ENCODE data around the gene CCNE1. TPM values are rescaled to one million over a fixed set of nuclear protein-coding genes. Genes with fewer than 3 reads are reported as not detected.

CCNE1 gene
- total and polyA plus RNA-seq, 2 experiments from 2014 or later, result 26.1 to 38.3 TPM

- Histone ChIP-seq H3K9me2 (ENCODE audit: insufficient read depth) (no peaks in the 10 kb centered on the region), H3K4me2 (no peak overlapping the region), H3F3A (replicated peaks; ENCODE audit: low read depth) (no peaks in the 10 kb centered on the region), H3K4me1 (ENCODE audit: insufficient read depth) (no peaks in the 10 kb centered on the region), H2AFZ (no peak overlapping the region), H3K79me2 (replicated peaks; ENCODE audit: insufficient read depth) (no peaks in the 10 kb centered on the region), H3K27me3 (ENCODE audit: insufficient read depth) (no peaks in the 10 kb centered on the region), H3K27ac (ENCODE audit: low read depth) (no peak overlapping the region), H3K36me3 (ENCODE audit: insufficient read depth) (no peaks in the 10 kb centered on the region), H4K20me1 (replicated peaks; ENCODE audit: insufficient read depth) (no peaks in the 10 kb centered on the region), H3K4me3 (no peak overlapping the region)
- TF ChIP-seq EZH2phosphoT487 (IDR thresholded peaks at IDR 0.05; ENCODE audit: unreplicated experiment) (no peak), ZNF331 (CRISPR knock-in tag; IDR thresholded peaks at IDR 0.05; ENCODE audit: low read depth) (no peak), NANOG (IDR thresholded peaks at IDR 0.05; ENCODE audit: borderline replicate concordance) (no peak), JUNB (IDR thresholded peaks at IDR 0.05; ENCODE audit: unreplicated experiment) (no peak), ZNF114 (CRISPR knock-in tag; IDR thresholded peaks at IDR 0.05) (no peak), EZH2 (IDR thresholded peaks at IDR 0.05; ENCODE audit: low read depth, unreplicated experiment) (no peak), POLR2AphosphoS5 (IDR thresholded peaks at IDR 0.05; ENCODE audit: low read depth) (no peak), STAT1 (IDR thresholded peaks at IDR 0.05; ENCODE audit: unreplicated experiment) (no peak), CTCF (conservative IDR thresholded peaks at IDR 0.05; ENCODE audit: low read depth in 2 of 2) (no peak), CREB1 (CRISPR knock-in tag; IDR thresholded peaks at IDR 0.05; ENCODE audit: low read depth) (no peak)
- TF ChIP-seq, protein P1, sequence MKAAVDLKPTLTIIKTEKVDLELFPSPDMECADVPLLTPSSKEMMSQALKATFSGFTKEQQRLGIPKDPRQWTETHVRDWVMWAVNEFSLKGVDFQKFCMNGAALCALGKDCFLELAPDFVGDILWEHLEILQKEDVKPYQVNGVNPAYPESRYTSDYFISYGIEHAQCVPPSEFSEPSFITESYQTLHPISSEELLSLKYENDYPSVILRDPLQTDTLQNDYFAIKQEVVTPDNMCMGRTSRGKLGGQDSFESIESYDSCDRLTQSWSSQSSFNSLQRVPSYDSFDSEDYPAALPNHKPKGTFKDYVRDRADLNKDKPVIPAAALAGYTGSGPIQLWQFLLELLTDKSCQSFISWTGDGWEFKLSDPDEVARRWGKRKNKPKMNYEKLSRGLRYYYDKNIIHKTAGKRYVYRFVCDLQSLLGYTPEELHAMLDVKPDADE (IDR thresholded peaks at IDR 0.05), result no peak
- TF ChIP-seq, protein P2, sequence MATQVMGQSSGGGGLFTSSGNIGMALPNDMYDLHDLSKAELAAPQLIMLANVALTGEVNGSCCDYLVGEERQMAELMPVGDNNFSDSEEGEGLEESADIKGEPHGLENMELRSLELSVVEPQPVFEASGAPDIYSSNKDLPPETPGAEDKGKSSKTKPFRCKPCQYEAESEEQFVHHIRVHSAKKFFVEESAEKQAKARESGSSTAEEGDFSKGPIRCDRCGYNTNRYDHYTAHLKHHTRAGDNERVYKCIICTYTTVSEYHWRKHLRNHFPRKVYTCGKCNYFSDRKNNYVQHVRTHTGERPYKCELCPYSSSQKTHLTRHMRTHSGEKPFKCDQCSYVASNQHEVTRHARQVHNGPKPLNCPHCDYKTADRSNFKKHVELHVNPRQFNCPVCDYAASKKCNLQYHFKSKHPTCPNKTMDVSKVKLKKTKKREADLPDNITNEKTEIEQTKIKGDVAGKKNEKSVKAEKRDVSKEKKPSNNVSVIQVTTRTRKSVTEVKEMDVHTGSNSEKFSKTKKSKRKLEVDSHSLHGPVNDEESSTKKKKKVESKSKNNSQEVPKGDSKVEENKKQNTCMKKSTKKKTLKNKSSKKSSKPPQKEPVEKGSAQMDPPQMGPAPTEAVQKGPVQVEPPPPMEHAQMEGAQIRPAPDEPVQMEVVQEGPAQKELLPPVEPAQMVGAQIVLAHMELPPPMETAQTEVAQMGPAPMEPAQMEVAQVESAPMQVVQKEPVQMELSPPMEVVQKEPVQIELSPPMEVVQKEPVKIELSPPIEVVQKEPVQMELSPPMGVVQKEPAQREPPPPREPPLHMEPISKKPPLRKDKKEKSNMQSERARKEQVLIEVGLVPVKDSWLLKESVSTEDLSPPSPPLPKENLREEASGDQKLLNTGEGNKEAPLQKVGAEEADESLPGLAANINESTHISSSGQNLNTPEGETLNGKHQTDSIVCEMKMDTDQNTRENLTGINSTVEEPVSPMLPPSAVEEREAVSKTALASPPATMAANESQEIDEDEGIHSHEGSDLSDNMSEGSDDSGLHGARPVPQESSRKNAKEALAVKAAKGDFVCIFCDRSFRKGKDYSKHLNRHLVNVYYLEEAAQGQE (IDR thresholded peaks at IDR 0.05; ENCODE audit: unreplicated experiment), result no peak
- TF ChIP-seq, protein P3, sequence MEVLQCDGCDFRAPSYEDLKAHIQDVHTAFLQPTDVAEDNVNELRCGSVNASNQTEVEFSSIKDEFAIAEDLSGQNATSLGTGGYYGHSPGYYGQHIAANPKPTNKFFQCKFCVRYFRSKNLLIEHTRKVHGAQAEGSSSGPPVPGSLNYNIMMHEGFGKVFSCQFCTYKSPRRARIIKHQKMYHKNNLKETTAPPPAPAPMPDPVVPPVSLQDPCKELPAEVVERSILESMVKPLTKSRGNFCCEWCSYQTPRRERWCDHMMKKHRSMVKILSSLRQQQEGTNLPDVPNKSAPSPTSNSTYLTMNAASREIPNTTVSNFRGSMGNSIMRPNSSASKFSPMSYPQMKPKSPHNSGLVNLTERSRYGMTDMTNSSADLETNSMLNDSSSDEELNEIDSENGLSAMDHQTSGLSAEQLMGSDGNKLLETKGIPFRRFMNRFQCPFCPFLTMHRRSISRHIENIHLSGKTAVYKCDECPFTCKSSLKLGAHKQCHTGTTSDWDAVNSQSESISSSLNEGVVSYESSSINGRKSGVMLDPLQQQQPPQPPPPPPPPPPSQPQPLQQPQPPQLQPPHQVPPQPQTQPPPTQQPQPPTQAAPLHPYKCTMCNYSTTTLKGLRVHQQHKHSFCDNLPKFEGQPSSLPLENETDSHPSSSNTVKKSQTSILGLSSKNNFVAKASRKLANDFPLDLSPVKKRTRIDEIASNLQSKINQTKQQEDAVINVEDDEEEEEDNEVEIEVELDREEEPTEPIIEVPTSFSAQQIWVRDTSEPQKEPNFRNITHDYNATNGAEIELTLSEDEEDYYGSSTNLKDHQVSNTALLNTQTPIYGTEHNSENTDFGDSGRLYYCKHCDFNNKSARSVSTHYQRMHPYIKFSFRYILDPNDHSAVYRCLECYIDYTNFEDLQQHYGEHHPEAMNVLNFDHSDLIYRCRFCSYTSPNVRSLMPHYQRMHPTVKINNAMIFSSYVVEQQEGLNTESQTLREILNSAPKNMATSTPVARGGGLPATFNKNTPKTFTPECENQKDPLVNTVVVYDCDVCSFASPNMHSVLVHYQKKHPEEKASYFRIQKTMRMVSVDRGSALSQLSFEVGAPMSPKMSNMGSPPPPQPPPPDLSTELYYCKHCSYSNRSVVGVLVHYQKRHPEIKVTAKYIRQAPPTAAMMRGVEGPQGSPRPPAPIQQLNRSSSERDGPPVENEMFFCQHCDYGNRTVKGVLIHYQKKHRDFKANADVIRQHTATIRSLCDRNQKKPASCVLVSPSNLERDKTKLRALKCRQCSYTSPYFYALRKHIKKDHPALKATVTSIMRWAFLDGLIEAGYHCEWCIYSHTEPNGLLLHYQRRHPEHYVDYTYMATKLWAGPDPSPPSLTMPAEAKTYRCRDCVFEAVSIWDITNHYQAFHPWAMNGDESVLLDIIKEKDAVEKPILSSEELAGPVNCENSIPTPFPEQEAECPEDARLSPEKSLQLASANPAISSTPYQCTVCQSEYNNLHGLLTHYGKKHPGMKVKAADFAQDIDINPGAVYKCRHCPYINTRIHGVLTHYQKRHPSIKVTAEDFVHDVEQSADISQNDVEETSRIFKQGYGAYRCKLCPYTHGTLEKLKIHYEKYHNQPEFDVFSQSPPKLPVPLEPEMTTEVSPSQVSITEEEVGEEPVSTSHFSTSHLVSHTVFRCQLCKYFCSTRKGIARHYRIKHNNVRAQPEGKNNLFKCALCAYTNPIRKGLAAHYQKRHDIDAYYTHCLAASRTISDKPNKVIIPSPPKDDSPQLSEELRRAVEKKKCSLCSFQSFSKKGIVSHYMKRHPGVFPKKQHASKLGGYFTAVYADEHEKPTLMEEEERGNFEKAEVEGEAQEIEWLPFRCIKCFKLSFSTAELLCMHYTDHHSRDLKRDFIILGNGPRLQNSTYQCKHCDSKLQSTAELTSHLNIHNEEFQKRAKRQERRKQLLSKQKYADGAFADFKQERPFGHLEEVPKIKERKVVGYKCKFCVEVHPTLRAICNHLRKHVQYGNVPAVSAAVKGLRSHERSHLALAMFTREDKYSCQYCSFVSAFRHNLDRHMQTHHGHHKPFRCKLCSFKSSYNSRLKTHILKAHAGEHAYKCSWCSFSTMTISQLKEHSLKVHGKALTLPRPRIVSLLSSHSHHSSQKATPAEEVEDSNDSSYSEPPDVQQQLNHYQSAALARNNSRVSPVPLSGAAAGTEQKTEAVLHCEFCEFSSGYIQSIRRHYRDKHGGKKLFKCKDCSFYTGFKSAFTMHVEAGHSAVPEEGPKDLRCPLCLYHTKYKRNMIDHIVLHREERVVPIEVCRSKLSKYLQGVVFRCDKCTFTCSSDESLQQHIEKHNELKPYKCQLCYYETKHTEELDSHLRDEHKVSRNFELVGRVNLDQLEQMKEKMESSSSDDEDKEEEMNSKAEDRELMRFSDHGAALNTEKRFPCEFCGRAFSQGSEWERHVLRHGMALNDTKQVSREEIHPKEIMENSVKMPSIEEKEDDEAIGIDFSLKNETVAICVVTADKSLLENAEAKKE (CRISPR knock-in tag; IDR thresholded peaks at IDR 0.05), result no peak
- H3K27me3 Mint-ChIP-seq (ENCODE audit: insufficient read depth, low read depth, poor library complexity), result peaks cover 17% of the 10 kb centered on the region
- no peak overlapping the region for H3K4me3 Mint-ChIP-seq
- no peaks in the 10 kb centered on the region for H3K36me3 Mint-ChIP-seq (ENCODE audit: low read depth)
- no peaks in the 10 kb centered on the region for H3K9me3 Mint-ChIP-seq
- H3K27ac Mint-ChIP-seq, result no peak overlapping the region; the same call in 1 of the 2 replicates
- H3K4me1 Mint-ChIP-seq, result peaks cover 6% of the 10 kb centered on the region; the same call in 1 of the 3 replicates
- DNase-seq (ENCODE audit: low spot score) (no peak), ATAC-seq (no peak)
Measured at GRCh38 chr19:29766100-29766499, 45.7 kb upstream of the CCNE1 start.
